OCI-LY7 (cell line): Measurements from ENCODE around the gene OCLN. TPM values are rescaled to one million over a fixed set of nuclear protein-coding genes. Genes with fewer than 3 reads are reported as not detected.
"Not testable (repeated sequence)": the region's sequence is repeated elsewhere in the genome, so short reads cannot be mapped to it uniquely, and the experiment has no call there.

ENCODE experiments used
- BruUV-seq: library from RNA; stranded (reverse); fragments of 400-500 nt; replicated peaks from 2 replicates; lab custom pipeline; 2021; lab: Mats Ljungman, UMichigan
- CTCF ChIA-PET: fragments of 300-600 bp; sonication (Branson Sonifier 250); formaldehyde crosslinking; loops from one replicate; lab custom pipeline; 2022; ENCODE audit warnings: antibody characterized with exemption; ENCODE audit not compliant: unreplicated experiment; lab: Charles Lee
- POLR2A ChIA-PET: fragments of 300-600 bp; sonication (Branson Sonifier 250); formaldehyde crosslinking; loops from one replicate; lab custom pipeline; 2022; ENCODE audit warnings: antibody characterized with exemption; lab: Charles Lee
- DNase-seq: peaks from one replicate; pipeline ENCODE4 v3.0.0-alpha.2; 2015; ENCODE audit warnings: low spot score
- H2AFZ ChIP-seq: fragments of 200-600 bp; sonication (generic), shearing (Covaris generic); 2 replicates; pipeline ENCODE4 v1.6.1; 2014; ENCODE audit warnings: mild to moderate bottlenecking, antibody characterized with exemption, low read length, moderate library complexity
- H3K27ac ChIP-seq: fragments of 200-600 bp; sonication (generic); 2 replicates; pipeline ENCODE4 v1.5.1; 2014; ENCODE audit warnings: mixed run types, low read depth, mild to moderate bottlenecking, moderate library complexity, low read length, inconsistent platforms; ENCODE audit not compliant: poor library complexity, severe bottlenecking
- H3K36me3 ChIP-seq: fragments of 200-600 bp; sonication (generic); 2 replicates; pipeline ENCODE4 v1.6.1; 2014; ENCODE audit warnings: mild to moderate bottlenecking, antibody characterized with exemption, low read length, moderate library complexity, mixed read lengths; ENCODE audit not compliant: insufficient read depth
- H3K4me1 ChIP-seq: fragments of 200-600 bp; sonication (generic); 2 replicates; pipeline ENCODE4 v1.5.1; 2014; ENCODE audit warnings: mild to moderate bottlenecking, low read length; ENCODE audit not compliant: insufficient read depth, poor library complexity, severe bottlenecking
- H3K4me2 ChIP-seq: fragments of 200-600 bp; sonication (generic); 2 replicates; pipeline ENCODE4 v1.6.1; 2014; ENCODE audit warnings: mild to moderate bottlenecking, low read length
- H3K4me3 ChIP-seq: fragments of 200-600 bp; sonication (generic); 2 replicates; pipeline ENCODE4 v1.5.1; 2014; ENCODE audit warnings: mild to moderate bottlenecking, low read depth, low read length; ENCODE audit not compliant: poor library complexity, severe bottlenecking
- H3K79me2 ChIP-seq: fragments of 200-600 bp; sonication (generic); 2 replicates; pipeline ENCODE4 v1.6.1; 2016; ENCODE audit warnings: low read depth, mild to moderate bottlenecking, low read length, moderate library complexity, mixed read lengths; ENCODE audit not compliant: insufficient read depth
- H3K9me2 ChIP-seq: fragments of 200-600 bp; sonication (generic); 2 replicates; pipeline ENCODE4 v1.6.1; 2016; ENCODE audit warnings: mild to moderate bottlenecking, low read length, mixed read lengths; ENCODE audit not compliant: insufficient read depth
- H3K9me3 ChIP-seq: fragments of 200-600 bp; sonication (generic); 2 replicates; pipeline ENCODE4 v1.6.1; 2014; ENCODE audit warnings: mild to moderate bottlenecking, mixed run types, low read length, mixed read lengths
- H4K20me1 ChIP-seq: fragments of 200-600 bp; sonication (generic); 2 replicates; pipeline ENCODE4 v1.6.1; 2014; ENCODE audit warnings: mild to moderate bottlenecking, antibody characterized with exemption, low read length, moderate library complexity, mixed read lengths; ENCODE audit not compliant: insufficient read depth
- EZH2phosphoT487 ChIP-seq: fragments of 200-600 bp; sonication (generic); IDR thresholded peaks from 2 replicates; pipeline ENCODE4 v1.6.1; 2018; ENCODE audit warnings: low read depth, borderline replicate concordance, mild to moderate bottlenecking, mixed run types, antibody characterized with exemption, low read length, moderate library complexity, mixed read lengths
- intact Hi-C: fragments of 100-400 bp; cut with micrococcal nuclease; formaldehyde crosslinking; loops from one replicate; pipeline ENCODE4 v1.10.0; 2022; ENCODE audit not compliant: unreplicated experiment
- total RNA-seq, 2 experiments: library from RNA; depleted of rRNA in 1 of 2; stranded (reverse); fragments of >200 nt in 1 of 2; shearing (Covaris generic) in 1 of 2; gene quantifications; 2 replicates each; pipeline ENCODE4 v1.2.3, GENCODE V29; 2014 to 2022
- TF ChIP-seq, protein P1 (sequence below): fragments of 200-600 bp; sonication (generic); conservative IDR thresholded peaks from 2 replicates; pipeline ENCODE4 v1.5.1; 2014; ENCODE audit warnings: mild to moderate bottlenecking, antibody characterized with exemption, low read length, moderate library complexity, mixed read lengths

OCLN gene
- total RNA-seq, 2 experiments from 2014 or later = 0.50 to 1.1 TPM

GRCh38 chr5:69467442-69468225, 25.0 kb upstream of the OCLN start:
- DNase-seq = no peak
- BruUV-seq = no TSS peak
- Histone ChIP-seq H3K9me3 (no peaks in the 10 kb centered on the region), H3K4me3 (no peak overlapping the region), H2AFZ (no peak overlapping the region), H3K36me3 (no peaks in the 10 kb centered on the region), H4K20me1 (no peaks in the 10 kb centered on the region), H3K4me2 (no peak overlapping the region), H3K9me2 (no peaks in the 10 kb centered on the region), H3K79me2 (no peaks in the 10 kb centered on the region), H3K27ac (no peak overlapping the region), H3K4me1 (peaks cover 14% of the 10 kb centered on the region)
- intact Hi-C loops = no loop called here
- POLR2A ChIA-PET = interaction anchor here (0.6 kb wide), 1 partner anchor 43 kb away, joined by 3 read pairs; no protein-coding TSS in a partner anchor
- CTCF ChIA-PET = no interaction called here
- TF ChIP-seq EZH2phosphoT487 = no peak
- TF ChIP-seq, protein P1, sequence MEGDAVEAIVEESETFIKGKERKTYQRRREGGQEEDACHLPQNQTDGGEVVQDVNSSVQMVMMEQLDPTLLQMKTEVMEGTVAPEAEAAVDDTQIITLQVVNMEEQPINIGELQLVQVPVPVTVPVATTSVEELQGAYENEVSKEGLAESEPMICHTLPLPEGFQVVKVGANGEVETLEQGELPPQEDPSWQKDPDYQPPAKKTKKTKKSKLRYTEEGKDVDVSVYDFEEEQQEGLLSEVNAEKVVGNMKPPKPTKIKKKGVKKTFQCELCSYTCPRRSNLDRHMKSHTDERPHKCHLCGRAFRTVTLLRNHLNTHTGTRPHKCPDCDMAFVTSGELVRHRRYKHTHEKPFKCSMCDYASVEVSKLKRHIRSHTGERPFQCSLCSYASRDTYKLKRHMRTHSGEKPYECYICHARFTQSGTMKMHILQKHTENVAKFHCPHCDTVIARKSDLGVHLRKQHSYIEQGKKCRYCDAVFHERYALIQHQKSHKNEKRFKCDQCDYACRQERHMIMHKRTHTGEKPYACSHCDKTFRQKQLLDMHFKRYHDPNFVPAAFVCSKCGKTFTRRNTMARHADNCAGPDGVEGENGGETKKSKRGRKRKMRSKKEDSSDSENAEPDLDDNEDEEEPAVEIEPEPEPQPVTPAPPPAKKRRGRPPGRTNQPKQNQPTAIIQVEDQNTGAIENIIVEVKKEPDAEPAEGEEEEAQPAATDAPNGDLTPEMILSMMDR = no peak

GRCh38 chr5:69468631-69469030, 24.0 kb upstream of the OCLN start:
- no peak overlapping the region for H3K4me3 ChIP-seq
- CTCF ChIA-PET = no interaction called here

DNA sequence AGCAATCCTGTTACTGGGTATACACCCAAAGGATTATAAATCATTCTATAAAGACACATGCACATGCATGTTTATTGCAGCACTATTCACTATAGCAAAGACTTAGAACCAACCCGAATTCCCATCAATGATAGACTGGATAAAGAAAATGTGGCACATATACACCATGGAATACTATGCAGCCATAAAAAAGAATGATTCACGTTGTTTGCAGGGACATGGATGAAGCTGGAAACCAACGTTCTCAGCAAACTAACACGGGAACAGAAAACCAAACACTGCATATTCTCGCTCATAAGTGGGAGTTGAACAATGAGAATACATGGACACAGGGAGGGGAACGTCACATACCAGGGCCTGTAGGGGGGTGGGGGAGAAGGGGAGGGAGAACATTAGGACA, 21.1 kb upstream of the OCLN start:
- POLR2A ChIA-PET, H3K9me2 ChIP-seq, DNase-seq, H2AFZ ChIP-seq, H3K4me2 ChIP-seq, H3K4me3 ChIP-seq, BruUV-seq, H3K9me3 ChIP-seq, H3K27ac ChIP-seq, H4K20me1 ChIP-seq, intact Hi-C loops, H3K79me2 ChIP-seq, H3K36me3 ChIP-seq, CTCF ChIA-PET: not testable (repeated sequence)
- H3K4me1 ChIP-seq = peaks cover 14% of the 10 kb centered on the region

More at GRCh38 chr5:69468631-69469030, 24.0 kb upstream of the OCLN start:
- BruUV-seq = no TSS peak
- Histone ChIP-seq H2AFZ (peak overlapping the region; percentile 45; the same call in 1 of the 2 replicates), H3K4me2 (peak overlapping the region; percentile 21), H3K79me2 (no peaks in the 10 kb centered on the region), H3K4me1 (peaks cover 14% of the 10 kb centered on the region), H3K9me2 (no peaks in the 10 kb centered on the region), H3K27ac (peak overlapping the region; percentile 22), H3K36me3 (no peaks in the 10 kb centered on the region), H3K9me3 (no peaks in the 10 kb centered on the region), H4K20me1 (no peaks in the 10 kb centered on the region)
- intact Hi-C loops = no loop called here
- no peak for TF ChIP-seq EZH2phosphoT487
- TF ChIP-seq, protein P1 = no peak
- peak; percentile 33 for DNase-seq
- POLR2A ChIA-PET = interaction anchor here (0.5 kb wide), 1 partner anchor 95 kb away, joined by 3 read pairs; no protein-coding TSS in a partner anchor

DNA sequence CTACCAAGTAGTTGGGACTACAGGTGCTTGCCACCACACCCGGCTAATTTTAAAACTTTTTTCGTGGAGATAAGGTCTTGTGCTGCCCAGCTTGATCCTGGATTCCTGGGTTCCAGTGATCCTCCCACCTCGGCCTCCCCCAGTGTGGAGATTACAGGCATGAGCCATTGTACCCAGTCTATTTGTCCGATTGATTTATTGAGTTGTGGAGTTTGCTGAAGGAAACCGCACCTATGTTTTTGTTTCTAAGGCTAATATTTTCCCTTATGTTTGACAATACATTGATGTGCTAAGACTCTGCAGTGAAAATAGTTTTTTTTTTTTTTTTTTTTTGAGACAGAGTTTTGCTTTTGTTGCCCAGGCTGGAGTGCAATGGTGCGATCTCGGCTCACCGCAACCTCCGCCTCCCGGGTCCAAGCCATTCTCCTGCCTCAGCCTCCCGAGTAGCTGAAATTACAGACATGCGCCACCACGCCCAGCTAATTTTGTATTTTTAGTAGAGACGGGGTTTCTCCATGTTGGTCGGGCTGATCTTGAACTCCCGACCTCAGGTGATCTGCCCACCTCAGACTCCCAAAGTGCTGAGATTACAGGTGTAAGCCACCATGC, 20.0 kb upstream of the OCLN start:
- H2AFZ ChIP-seq, H4K20me1 ChIP-seq, H3K36me3 ChIP-seq, H3K9me2 ChIP-seq, H3K4me2 ChIP-seq, H3K4me3 ChIP-seq, POLR2A ChIA-PET, intact Hi-C loops, DNase-seq, H3K79me2 ChIP-seq, H3K9me3 ChIP-seq, H3K27ac ChIP-seq, CTCF ChIA-PET, BruUV-seq: not testable (repeated sequence)
- peaks cover 14% of the 10 kb centered on the region for H3K4me1 ChIP-seq
